ENCODE measurements around the gene ZDHHC19.
"Not testable (repeated sequence)": the region's sequence is repeated elsewhere in the genome, so short reads cannot be mapped to it uniquely, and the experiment has no call there.

ZDHHC19 gene, protein sequence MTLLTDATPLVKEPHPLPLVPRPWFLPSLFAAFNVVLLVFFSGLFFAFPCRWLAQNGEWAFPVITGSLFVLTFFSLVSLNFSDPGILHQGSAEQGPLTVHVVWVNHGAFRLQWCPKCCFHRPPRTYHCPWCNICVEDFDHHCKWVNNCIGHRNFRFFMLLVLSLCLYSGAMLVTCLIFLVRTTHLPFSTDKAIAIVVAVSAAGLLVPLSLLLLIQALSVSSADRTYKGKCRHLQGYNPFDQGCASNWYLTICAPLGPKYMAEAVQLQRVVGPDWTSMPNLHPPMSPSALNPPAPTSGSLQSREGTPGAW

DNA sequence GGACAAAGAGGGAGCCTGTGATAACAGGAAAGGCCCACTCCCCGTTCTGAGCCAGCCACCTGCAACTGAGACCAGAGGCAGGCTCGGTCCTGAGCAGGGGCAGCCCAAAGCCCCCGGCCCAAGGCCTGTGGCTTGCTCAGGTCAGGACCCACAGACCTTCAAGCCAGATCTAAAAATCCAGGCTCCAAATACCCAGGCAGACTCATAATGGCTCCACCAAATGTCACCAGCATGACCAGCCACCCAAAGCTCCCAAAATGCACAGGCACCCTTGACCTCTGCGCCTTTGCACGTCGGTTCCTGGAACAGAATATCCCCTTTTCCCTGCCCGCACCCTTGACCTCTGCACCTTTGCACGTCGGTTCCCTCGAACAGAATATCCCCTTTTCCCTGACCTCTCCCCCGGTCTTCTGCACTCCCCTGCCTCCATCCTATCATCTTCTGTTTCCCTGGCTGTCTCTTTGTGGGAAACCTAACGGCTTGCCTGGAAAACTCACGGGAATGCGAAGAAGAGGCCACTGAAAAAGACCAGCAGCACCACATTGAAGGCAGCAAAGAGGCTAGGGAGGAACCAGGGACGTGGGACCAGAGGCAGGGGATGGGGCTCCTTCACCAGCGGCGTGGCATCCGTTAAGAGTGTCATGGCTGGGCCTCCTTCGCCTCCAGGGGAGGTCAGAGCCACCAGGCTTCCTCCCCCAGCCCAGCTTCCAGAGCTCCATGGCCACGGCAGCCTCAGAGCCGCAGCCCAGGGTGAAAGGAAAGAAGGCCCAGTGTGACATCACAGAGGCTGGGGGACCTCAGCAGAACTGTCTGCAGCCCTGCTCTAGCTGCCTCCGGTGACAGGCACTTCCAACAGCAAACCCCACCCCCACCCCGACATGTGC, at the start of gene ZDHHC19:
Gene ZDHHC19 (minus strand): TSS at position 728 of the 884 bp plus-strand sequence. CDS start 85 bp downstream, at position 643.
- no peak for DNase-seq

DNA sequence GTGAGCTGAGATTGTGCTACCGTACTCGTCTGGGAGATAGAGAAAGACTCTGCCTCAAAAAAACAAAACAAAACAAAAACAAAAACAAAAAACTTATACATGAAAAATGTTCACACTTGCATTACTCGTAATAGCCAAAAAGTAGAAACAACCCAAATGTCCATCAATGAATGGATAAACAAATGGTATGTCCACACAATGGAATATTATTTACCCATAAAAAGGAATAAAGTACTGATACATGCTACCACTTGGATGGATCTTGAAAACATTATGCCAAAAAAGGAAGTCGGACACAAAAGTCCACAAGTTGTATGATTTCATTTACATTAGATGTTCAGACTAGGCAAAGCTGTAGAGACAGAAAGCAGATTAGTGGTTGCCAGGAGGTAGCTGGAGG, 49.6 kb upstream of the ZDHHC19 start:
- DNase-seq, result no peak

DNA sequence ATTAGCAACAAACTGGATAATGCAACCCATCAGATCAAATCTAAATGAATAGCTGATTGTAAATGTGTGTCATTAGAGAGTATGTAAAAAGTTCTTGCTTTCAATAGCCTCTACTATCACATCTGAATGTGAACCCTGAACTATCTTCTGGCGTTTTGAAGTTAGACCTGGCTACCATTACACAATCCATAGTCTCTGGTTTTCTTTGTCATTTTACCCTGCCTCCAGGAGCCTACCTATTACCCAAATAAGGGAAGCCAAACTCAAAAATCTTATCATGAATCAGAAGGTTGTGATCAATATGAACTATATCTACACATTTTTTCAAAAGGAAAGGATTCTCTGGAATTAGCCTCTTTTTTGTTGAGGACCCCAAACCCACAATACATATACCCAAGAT, 44.6 kb upstream of the ZDHHC19 start:
- DNase-seq, result no peak

DNA sequence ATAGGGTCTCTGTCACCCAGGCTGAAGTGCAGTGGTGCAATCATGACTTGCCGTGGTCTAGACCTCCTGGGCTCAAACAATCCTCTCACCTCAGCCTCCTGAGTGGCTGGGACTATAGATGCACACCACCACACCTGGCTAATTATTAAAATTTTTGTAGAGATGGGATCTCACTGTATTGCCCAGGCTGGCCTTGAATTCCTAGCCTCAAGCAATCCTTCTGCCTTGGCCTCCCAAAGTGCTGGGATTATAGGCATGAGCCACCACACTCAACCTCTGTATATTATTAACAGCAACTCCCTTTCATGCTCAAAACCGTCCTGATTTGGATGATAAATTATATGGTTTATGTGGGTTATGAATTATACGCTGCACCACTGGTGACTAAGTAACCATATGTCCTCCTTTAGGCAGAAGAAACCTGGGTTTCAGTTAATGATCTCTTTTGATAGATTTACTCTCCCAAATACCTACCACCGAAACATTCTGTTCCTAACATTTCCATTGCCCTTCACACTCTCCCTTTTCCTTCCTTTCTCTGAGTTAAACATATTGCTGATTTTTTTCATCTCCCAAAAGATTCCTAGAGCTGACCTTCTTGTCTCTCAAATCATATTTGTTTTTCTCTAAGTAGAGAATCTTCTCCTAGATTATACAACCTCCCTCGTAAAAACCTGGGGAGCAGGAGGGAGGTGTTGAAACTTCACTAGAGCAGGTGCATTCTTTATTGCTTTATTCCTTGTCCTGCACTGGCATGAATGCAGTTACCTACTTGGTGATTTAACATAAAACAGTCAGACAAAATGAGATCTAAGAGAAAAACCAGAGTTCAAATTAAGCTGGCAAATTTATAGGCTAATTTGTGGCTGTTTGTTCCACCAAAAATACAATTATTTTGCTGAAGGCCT, 43.4 kb upstream of the ZDHHC19 start:
- no peak for DNase-seq

DNA sequence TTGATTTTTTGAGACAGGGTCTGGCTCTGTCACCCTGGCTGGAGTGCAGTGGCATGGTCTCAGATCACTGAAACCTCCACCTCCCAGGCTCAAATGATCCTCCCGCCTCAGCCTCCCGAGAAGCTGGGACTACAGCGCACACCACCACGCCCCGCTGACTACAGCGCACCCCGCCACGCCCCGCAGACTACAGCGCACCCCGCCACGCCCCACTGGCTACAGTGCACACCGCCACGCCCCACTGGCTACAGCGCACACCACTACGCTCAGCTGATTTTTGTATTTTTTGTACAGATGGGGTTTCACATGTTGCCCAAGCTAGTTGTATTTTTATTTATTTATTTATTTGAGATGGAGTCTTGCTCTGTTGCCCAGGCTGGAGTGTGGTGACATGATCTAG, 40.7 kb upstream of the ZDHHC19 start:
- no peak for DNase-seq

DNA sequence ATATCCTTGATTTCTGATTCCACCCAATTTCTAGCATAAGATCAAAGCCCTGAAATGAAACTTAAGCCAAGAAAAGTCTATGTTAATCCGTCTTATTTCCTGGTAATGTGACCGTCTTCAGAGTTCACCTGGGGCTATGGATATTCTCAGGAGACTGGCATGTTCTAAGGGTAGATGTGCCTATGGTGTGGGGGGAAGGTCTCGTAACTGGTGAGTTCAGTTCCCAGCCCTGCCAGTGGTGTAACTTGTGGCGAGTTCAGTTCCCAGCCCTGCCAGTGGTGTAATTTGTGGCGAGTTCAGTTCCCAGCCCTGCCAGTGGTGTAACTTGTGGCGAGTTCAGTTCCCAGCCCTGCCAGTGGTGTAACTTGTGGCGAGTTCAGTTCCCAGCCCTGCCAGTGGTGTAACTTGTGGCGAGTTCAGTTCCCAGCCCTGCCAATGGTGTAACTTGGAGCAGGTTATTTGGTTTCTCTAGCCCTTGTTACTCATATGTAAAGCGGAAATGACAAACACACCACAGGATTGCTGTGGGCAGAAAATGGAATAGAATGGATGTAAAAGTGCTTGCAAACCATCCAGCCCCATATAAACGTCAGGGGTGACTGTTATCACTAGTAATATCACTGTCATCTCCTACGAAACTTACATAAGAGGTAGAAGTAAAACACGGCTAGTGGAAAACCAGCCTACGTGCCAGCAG, 35.6 kb upstream of the ZDHHC19 start:
- no peak for DNase-seq

DNA sequence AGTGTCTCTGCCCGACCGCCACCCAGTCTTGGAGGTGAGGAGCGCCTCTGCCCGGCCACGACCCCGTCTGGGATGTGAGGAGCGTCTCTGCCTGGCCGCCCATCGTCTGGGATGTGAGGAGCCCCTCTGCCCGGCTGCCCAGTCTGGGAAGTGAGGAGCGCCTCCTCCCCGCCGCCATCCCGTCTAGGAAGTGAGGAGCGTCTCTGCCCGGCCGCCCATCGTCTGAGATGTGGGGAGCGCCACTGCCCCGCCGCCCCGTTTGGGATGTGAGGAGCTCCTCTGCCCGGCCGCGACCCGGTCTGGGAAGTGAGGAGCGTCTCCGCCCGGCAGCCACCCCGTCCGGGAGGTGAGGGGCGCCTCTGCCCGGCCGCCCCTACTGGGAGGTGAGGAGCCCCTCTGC, 33.0 kb upstream of the ZDHHC19 start:
- not testable (repeated sequence) for DNase-seq

DNA sequence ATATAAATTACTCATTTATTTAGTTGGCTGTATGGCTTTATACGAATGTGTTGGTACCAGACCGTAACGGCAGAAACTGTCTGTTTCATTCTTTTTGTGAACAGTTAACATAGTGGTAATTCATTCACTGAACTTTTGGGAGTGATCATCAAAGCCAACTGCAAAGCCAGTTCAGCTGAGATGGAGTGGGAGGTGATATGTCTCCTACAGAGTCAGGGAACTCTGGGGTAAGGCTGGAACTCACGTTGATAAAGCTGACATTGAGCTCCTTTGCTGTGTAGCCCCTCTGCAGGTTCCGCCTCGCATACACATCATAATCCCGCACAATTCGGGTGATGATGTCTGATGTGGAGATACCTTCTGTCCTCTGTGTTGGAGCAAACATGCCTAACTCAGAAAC, 30.5 kb upstream of the ZDHHC19 start:
- DNase-seq, result no peak

DNA sequence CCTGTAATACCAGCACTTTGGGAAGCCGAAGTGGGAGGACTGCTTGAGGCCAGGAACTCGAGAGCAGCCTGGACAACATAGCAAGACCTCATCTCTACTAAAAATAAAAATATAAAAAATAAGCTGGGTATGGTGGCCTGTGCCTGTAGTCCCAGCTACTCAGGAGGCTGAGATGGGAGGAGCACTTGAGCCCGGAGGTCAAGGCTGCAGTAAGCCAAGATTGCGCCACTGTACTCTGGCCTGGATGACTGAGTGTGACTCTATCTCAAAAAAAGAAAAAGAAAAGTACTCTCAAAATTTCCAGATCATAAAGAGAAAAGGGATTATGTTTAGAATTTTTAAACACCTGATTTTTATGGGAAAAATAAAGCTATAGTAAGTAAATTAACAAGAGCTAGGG, 29.2 kb upstream of the ZDHHC19 start:
- DNase-seq, result no peak

DNA sequence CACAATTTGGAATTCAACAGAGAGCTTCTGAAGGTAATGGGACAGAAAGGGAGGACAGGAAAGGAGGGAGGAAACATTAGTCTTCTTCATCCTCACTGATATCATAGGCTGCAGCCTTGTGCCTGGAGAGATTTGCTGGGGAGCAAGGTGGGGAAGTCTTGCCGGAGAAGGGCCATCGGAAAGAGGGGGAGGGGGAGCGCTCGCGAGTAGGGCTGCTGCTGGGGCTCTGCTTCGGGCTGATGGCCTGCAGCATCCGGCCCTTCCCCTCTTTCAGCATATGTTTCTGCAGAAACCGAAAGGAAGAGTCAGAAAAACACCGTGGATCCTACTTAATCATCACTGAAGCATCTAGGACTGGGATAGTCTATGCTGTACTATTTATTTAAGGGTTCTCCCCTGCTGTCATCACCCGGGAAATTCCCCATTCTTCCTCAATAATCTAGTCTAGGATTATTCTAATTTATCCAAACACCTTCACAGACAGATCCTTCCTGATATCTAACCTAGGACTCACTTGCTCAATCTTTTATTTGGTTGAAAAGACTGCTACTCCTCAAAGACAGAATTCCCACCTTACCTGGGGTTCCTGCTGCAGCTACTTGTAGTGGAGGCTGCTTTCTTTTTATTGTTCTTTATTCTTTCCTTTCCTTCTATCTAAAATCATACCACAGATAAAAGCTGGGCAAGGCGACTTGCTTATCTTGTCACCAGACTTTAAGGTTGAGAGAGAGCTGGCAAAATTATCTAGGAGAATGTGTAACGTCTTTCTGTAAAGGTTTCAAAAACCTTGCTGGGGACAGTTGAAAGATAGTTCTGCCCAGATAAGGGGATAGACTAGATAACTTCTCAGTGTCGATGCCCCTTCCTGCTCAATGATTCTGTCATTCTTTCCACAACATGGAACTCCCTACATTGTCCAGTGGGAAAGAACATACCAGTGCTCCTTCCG, 27.7 kb upstream of the ZDHHC19 start:
- DNase-seq, result no peak

DNA sequence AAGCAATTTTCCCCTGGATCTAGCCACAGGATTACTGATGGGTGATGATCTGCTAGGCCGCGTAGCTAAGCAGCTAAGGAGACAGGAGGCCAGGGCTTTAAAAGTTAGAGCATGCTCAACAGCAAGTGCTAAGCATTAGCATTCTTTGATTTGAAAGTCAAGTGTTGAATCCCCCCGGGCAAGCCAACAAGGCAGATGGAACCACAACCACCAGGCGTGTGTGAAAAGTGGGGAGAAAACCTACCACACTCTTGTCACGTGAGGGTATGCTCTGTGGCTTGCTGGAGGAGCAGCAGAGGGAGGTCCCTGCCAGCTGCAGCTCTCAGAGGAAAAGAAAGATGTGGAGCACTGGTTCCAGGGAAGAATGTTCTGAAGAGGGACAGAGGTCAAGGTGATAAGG, 26.0 kb upstream of the ZDHHC19 start:
- DNase-seq, result no peak

DNA sequence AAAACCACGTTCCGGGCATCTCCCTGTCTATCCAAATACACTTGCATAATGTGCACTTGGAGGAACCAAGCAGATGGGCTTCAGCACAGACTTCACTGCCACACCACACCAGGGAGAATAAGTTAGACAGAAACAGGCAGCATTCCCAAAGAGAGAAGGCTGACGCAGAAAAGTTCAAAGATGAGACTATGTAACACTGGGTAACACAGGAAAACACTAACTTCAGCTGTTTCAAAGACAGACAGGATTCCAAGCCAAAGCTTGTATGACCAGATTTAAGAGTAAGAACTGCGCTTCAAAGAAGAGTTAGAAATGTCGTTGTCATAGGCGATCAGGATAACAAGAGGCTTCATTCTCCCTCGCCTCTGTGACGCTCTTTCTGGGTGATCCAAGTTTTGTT, 25.0 kb upstream of the ZDHHC19 start:
- no peak for DNase-seq

DNA sequence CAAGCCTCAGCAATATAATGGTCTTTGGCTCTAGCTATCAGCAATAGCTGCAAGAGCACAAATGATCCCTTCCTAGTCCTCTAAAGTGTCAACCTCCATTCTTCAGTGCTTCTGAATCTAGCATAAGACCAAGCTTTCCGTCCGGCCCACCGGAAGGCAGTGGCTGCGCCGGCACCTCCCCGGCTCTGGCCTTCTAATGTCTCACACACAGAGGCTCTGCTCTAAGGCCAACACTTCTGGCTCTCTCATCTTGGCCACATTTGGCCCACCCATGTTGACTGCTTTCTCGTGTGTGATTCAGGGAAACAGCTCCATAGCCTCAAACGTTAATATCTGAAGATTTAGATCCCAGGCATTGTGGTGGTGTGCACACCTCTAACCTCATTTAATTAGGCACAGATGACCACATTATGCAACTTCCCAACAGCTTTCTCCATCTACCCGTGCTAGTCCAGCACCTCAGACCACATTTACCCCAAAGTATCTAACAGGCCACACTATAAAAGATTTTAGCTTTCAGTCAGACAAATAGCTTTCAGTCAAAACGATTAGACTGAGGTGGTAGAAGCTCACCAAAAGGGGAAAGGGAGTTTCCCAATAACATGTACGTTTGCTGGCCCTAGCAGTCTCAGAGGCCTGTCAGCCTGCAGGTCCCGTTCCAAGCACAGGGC, 24.4 kb upstream of the ZDHHC19 start:
- no peak for DNase-seq

DNA sequence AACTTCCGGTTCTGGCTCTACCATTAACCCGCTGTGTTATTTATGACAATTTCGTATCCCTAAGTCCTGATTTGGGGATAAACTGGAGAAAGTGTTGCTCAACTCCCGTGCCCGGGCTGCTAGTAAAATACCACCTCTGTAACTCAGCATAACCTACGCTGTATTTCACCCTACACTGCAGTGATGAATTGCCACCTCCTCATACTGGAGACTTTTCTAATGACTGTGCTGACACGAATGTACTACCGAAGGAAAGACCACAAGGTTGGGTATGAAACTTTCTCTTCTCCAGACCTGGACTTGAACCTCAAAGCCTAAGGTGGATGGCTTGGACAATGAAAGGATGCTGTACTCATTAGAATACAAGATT, 21.7 kb upstream of the ZDHHC19 start:
- no peak for DNase-seq

DNA sequence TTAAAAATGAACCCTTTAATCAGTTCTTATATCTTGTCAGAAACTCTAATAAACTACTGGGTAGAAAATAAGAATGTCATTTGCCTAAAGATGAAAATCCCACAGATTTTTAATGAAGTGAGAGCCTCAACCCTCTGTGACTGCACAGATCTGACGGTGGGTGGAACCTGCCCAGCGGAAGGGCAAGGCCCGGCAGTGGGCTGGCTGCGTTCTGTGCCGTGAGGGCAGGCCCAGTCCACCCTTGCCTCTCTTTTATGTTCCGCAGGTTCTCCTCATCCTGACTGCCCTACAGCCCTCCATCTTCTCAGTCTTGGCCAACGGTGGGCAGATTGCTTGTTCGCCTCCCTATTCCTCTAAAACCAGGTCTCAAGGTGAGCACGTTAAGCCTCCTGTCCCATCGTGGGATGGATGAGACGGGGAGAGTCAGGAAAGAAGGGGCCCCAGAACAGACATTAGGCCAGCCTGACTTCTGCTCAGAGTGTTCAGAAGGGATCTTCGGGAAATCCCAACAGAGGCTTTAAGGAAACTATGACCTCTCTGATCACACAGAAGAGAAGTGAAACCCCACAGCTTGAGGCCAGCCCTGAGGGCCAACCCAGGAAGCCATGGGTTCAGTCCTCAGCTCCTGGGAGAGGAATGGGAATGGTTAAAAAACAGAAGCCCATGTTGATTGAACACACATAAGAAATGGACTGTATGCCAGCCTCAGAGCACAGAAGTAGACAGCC, 21.1 kb upstream of the ZDHHC19 start:
- DNase-seq, result no peak

DNA sequence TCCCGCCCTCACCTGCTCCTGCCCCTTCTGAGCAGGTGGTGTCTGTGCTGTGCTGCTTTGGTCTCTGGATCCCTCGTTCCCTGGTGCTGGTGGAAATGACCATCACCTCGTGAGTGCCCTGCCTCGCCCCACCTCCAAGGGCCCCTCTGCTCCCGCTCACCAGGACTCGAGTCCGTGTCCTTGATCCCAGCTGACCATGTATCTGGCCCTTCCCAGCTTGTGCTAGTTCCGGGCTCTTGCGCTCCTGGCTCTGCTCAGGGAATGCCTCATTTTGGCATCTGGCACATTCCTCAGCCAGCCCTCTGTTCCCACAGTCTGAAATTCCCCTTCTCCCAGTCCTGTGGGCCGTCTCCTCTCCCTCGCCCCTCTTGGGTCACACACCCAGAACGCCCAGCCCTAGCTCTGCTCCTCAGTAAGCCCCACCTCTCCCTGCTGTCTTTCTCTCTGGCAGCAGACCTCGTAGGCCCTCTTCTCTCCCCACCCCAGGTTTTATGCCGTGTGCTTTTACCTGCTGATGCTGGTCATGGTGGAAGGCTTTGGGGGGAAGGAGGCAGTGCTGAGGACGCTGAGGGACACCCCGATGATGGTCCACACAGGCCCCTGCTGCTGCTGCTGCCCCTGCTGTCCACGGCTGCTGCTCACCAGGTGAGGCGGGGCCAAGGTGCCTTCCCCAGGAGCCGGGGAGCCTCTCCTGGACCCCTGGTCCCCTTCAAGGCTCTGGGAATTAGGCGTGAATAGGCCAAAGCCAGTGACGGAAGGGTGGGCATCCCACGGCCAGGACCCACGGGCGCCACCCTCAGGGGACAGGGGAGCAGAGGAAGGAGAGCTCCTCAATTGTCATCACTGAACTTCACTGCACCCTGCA, 16.7 kb upstream of the ZDHHC19 start:
- DNase-seq, result no peak

DNA sequence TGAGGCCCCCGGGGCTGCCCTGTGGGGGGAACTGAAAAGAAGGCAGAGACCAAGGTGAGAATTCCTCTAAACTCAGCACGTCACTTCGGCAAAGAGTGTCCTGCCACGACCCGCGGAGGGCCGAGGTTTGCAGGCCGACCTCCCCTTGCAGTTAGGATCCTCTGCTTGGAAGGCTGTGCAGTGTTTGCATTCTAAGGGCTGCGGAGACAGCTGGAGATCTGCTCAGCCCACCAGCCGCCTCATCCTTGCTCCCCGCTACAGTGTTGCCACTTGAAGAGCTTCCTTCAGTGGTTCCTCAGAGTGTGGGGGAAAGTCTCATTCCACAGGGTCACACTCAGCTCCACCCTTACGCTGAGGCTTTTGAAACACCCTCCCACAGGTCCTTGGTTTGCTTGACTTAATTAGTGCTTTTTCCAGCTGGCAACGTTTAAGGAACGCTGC, 15.9 kb upstream of the ZDHHC19 start:
- DNase-seq, result no peak

DNA sequence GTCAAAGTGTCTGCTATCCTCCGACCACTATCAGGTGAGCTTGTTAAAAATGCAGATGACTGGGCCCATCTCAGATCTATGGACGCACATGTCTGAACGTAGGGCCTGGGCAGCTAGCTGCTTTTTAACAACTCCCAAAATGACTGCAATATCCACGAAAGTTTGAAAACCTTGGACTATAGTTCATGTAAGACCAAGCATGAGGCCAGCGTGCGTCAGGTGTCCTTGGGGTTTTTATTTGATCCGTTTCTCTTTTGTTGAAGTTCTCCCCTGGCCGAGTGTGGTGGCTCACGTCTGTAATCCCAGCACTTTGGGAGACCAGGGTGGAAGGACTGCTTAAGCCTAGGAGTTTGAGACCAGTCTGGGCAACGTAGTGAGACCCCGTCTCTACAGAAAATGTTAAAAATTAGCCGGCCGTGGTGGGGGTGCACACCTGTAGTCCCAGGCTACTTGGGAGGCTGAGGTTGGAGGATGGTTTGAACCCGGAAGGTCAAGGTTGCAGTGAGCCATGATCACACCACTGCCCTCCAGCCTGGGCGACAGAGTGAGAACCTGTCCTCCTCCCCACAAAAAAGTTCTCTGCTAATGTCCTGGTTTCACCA, 14.7 kb upstream of the ZDHHC19 start:
- DNase-seq, result no peak

DNA sequence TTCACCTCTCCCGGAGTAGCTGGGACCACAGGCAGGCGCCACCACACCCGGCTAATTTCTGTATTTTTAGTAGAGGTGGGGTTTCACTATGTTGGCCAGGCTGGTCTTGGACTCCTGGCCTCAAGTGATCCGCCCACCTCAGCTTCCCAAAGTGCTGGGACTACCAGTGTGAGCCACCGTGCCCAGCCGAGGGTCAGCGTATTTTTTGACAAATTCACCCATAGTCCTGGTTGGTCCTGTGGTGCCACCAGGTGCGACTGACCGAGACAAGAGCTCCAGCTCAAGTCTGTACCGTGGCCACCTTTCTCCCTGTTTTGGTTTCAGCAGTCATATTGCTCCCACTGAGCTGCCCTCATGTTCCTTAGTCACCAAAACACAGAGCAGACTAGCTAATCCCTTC, 13.9 kb upstream of the ZDHHC19 start:
- no peak for DNase-seq

All from activated CD4-positive, CD25-positive, alpha-beta regulatory T cell treated with anti-CD3 and anti-CD28 coated beads, Interleukin-2, amount 50 U/mL, for 72 hours (primary cell).